ENCODE data around the gene TANC2.

DNA sequence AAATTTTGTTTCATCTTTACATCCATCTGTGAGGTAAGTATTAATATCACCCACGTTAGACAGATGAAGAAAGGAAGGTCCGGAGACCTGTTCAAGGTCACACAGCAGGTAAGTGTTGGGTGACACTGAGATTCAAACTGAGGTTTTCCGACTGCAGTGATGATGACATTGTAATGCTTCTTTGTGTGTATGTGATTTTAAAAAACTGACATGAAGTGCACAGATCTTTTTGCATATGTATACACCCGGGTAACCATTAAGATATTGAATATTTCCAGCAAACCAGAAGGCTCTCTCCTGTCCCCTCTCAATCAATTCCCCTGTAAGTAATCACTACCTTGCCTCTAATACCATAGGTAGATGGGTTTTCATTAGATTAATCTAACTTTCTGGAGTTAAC is 1.5 kb upstream of the TANC2 start:
- TF ChIP-seq FOXP2 (optimal IDR thresholded peaks at IDR 0.05; ENCODE audit: control extremely low read depth, extremely low read length, insufficient read depth) (no peak), EZH2 (IDR thresholded peaks at IDR 0.05) (no peak), POLR2AphosphoS5 (IDR thresholded peaks at IDR 0.05; ENCODE audit: borderline replicate concordance, low read depth, low read length) (no peak)
